Measurements from ENCODE around the gene CPED1. TPM values are rescaled to one million over a fixed set of nuclear protein-coding genes. Genes with fewer than 3 reads are reported as not detected.

CPED1 gene
- total RNA-seq, 1 donor = 95.9 TPM

DNA sequence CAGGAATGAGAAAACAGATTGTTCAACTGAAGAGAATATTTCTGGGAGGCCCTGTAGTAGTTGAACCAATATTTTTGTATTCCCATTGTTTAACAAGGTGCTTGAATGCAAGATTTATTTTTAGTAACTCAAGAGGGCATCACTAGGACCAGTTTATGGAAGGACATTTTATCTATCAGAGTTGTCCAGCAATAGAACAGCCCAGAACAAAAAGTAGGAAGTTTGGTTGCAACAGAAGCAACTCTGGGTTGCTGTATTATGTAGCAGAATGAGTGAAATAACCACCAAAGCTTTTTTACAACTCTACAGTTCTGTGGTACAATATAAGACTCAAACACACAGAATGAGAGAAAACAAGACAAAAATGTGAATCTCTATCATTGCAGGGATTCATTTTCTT, 34.7 kb downstream of the CPED1 start:
- no peak overlapping the region for H3K4me3 ChIP-seq (ENCODE audit: low read depth, low read length)
- TF ChIP-seq, protein P1, sequence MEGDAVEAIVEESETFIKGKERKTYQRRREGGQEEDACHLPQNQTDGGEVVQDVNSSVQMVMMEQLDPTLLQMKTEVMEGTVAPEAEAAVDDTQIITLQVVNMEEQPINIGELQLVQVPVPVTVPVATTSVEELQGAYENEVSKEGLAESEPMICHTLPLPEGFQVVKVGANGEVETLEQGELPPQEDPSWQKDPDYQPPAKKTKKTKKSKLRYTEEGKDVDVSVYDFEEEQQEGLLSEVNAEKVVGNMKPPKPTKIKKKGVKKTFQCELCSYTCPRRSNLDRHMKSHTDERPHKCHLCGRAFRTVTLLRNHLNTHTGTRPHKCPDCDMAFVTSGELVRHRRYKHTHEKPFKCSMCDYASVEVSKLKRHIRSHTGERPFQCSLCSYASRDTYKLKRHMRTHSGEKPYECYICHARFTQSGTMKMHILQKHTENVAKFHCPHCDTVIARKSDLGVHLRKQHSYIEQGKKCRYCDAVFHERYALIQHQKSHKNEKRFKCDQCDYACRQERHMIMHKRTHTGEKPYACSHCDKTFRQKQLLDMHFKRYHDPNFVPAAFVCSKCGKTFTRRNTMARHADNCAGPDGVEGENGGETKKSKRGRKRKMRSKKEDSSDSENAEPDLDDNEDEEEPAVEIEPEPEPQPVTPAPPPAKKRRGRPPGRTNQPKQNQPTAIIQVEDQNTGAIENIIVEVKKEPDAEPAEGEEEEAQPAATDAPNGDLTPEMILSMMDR (IDR thresholded peaks at IDR 0.05; ENCODE audit: insufficient read depth, low read depth, low read length) = no peak

DNA sequence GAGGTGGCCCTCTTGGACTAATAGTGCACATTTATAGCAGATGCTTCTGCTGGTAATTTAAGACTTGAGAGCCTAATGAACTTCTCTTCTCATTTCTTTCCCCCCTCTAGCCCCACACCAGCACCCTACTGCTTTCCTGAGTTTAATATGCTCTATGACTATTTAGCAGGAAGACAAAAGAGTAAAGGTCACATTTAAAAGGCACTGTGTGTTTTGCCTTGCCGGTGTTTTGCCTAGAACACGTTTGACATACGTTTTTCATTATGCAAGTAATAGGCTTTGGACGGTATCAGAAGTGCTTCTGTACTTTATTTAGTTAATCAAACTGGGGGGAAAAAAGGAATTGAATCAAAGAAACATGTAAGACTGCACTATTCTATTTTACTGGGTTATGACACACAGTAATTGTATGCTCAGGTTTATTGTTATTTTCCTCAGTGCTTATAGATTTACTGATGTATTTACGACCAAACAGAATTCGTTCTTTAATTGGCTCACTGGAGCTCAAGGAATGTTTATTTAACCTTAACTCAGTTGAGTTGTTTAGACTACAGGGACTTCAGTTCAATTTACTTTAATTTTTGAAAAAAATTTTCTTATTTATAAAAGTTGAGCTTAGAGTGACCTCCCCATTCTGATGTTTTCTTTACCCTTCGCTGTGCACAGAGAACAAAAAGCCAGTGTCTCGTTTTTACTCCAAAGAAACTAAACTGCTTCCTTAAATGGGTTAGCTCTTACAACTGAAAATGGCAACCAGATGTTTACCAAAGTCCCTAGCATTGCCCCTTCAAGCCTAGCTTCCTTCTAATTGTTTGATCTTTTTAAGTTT, 35.4 kb downstream of the CPED1 start:
- no peak overlapping the region for H3K4me3 ChIP-seq (ENCODE audit: low read depth, low read length)
- TF ChIP-seq, protein P1 (IDR thresholded peaks at IDR 0.05; ENCODE audit: insufficient read depth, low read depth, low read length) = no peak
- DNase-seq (ENCODE audit: low read depth) = peak; percentile 74

More for the DNA sequence above, 34.7 kb downstream of the CPED1 start:
- no peak for DNase-seq (ENCODE audit: low read depth)

DNA sequence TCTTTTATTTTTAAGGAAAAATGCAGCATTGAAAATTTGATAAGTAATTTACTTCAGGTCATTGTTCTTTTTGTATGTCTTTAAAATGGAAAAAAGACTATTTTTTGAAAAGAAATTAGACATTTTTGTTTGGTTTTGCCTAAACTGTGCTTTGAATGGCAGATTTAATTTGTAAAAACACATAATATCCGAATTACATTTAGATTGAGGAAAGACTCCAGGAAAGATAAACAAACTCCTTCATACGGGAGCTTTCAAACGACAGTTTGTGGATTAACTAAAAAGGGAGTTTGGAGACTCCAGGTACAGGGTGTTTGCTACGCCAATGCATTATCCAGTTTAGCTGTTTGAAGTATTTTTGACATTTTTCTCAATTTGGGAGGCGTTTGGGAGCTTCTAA, 36.1 kb downstream of the CPED1 start:
- TF ChIP-seq, protein P1 (IDR thresholded peaks at IDR 0.05; ENCODE audit: insufficient read depth, low read depth, low read length) = no peak
- DNase-seq (ENCODE audit: low read depth) = no peak
- H3K4me3 ChIP-seq (ENCODE audit: low read depth, low read length) = no peak overlapping the region

- H3K4me3 ChIP-seq (ENCODE audit: low read depth, low read length) = no peak overlapping the region
- DNase-seq (ENCODE audit: low read depth) = no peak
Observed at GRCh38 chr7:121026159-121026558, 37.6 kb downstream of the CPED1 start.

GRCh38 chr7:121026577-121027111, 38.1 kb downstream of the CPED1 start:
- H3K4me3 ChIP-seq (ENCODE audit: low read depth, low read length) = no peak overlapping the region
- no peak for DNase-seq (ENCODE audit: low read depth)
- TF ChIP-seq, protein P1 (IDR thresholded peaks at IDR 0.05; ENCODE audit: insufficient read depth, low read depth, low read length) = no peak

More at GRCh38 chr7:121026159-121026558, 37.6 kb downstream of the CPED1 start:
- TF ChIP-seq, protein P1 (IDR thresholded peaks at IDR 0.05; ENCODE audit: insufficient read depth, low read depth, low read length) = no peak

DNA sequence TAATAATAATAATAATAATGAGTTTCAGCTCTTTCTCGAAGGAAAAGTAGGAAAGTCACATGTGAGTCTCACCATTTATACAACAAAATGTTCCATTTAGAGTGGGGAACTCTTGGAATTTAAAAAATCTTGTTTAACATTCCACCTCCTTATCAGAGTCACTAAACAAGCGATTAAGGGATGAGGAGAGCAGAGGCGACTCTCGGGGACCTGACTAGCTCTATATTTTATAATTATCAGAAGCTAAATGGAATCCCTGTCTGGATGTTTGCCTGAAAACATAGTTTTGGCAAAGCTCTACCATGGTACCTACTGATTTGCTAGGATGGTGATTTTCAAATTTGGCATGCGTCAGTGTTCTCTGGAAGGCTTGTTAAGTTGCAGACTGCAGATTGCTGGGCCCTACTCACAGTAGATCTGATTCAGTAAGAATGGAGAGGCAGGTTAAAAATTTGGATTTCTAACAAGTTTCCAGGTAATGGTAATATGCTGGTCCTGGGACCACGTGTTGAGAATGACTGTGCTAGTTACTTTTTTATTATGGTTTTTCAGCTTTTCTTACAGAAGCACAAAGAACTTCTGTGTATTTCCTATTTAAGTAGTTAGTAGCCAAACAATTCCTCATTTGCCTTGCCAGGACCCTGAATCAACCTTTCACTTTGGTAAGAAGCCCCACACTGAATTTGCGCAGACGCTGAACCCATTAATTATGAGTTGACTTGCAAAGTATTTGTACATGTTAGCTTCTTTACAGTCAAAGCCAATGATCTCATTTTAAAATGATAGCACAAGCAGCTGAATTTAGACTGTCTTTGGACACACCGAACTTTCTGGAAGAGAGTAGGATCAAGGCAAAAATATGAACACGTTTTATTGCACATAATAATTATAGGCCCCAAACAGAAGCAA, 39.5 kb downstream of the CPED1 start:
- TF ChIP-seq, protein P1 (IDR thresholded peaks at IDR 0.05; ENCODE audit: insufficient read depth, low read depth, low read length) = no peak
- peak; percentile 54 for DNase-seq (ENCODE audit: low read depth)
- no peak overlapping the region for H3K4me3 ChIP-seq (ENCODE audit: low read depth, low read length)

Data from fibroblast of villous mesenchyme (primary cell).